Activated B cell treated with CpG ODN at 0.5 μM for 24 hours (primary cell): ENCODE results near the gene WDR45B. TPM values are rescaled to one million over a fixed set of nuclear protein-coding genes. Genes with fewer than 3 reads are reported as not detected.

ENCODE experiments used
- ATAC-seq: fragments of 200-7000 bp; cut with Tn5 transposase; one replicate; pipeline ENCODE4 v1.10.0; 2021; ENCODE audit warnings: low read depth, mild to moderate bottlenecking, moderate library complexity
- CTCF ChIA-PET: fragments of 350-600 bp; sonication (Branson Sonifier 250); formaldehyde crosslinking; loops from one replicate; lab custom pipeline; 2021; ENCODE audit warnings: antibody characterized with exemption; lab: Charles Lee
- POLR2A ChIA-PET: fragments of 350-600 bp; sonication (Branson Sonifier 250); formaldehyde crosslinking; loops from one replicate; lab custom pipeline; 2021; ENCODE audit warnings: antibody characterized with exemption; lab: Charles Lee
- DNase-seq: peaks from one replicate; pipeline ENCODE4 v3.0.0; 2022
- H3K27ac Mint-ChIP-seq: one replicate; pipeline ENCODE4 v1.8.0; 2020; ENCODE audit warnings: mixed read lengths
- H3K27me3 Mint-ChIP-seq: one replicate; pipeline ENCODE4 v1.8.0; 2021; ENCODE audit warnings: mixed read lengths
- H3K36me3 Mint-ChIP-seq: one replicate; pipeline ENCODE4 v1.8.0; 2021; ENCODE audit warnings: low read depth, mixed read lengths
- H3K4me1 Mint-ChIP-seq: one replicate; pipeline ENCODE4 v1.8.0; 2021; ENCODE audit warnings: mixed read lengths
- H3K4me3 Mint-ChIP-seq: one replicate; pipeline ENCODE4 v1.8.0; 2020; ENCODE audit warnings: mild to moderate bottlenecking, mixed read lengths
- H3K9me3 Mint-ChIP-seq: one replicate; pipeline ENCODE4 v1.8.0; 2020; ENCODE audit warnings: mixed read lengths
- intact Hi-C: fragments of 100-400 bp; cut with micrococcal nuclease; formaldehyde crosslinking; loops from one replicate; pipeline ENCODE4 v1.15.1; 2024
- total RNA-seq: library from RNA; stranded (reverse); gene quantifications from 2 replicates; pipeline ENCODE4 v1.2.3, GENCODE V29; 2022
- TF ChIP-seq, protein P1 (sequence below): fragments of 200-600 bp; IDR thresholded peaks from one replicate; pipeline ENCODE4 v1.8.0; 2022; ENCODE audit warnings: antibody characterized with exemption, mild to moderate bottlenecking

The WDR45B gene
- total RNA-seq, 1 donor from 2014 or later: 51.2 TPM

- Mint-ChIP-seq H3K27ac (no peak overlapping the region), H3K36me3 (peaks cover 79% of the 10 kb centered on the region), H3K27me3 (no peaks in the 10 kb centered on the region), H3K4me3 (no peak overlapping the region), H3K4me1 (no peaks in the 10 kb centered on the region), H3K9me3 (no peaks in the 10 kb centered on the region)
- ATAC-seq: no peak
- TF ChIP-seq, protein P1, sequence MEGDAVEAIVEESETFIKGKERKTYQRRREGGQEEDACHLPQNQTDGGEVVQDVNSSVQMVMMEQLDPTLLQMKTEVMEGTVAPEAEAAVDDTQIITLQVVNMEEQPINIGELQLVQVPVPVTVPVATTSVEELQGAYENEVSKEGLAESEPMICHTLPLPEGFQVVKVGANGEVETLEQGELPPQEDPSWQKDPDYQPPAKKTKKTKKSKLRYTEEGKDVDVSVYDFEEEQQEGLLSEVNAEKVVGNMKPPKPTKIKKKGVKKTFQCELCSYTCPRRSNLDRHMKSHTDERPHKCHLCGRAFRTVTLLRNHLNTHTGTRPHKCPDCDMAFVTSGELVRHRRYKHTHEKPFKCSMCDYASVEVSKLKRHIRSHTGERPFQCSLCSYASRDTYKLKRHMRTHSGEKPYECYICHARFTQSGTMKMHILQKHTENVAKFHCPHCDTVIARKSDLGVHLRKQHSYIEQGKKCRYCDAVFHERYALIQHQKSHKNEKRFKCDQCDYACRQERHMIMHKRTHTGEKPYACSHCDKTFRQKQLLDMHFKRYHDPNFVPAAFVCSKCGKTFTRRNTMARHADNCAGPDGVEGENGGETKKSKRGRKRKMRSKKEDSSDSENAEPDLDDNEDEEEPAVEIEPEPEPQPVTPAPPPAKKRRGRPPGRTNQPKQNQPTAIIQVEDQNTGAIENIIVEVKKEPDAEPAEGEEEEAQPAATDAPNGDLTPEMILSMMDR: no peak
- no peak for DNase-seq
- CTCF ChIA-PET: no interaction called here
- POLR2A ChIA-PET: no interaction called here
- intact Hi-C loops: no loop called here
These were observed 32.1 kb downstream of the WDR45B start for GRCh38 chr17:82616021-82616711.

DNA sequence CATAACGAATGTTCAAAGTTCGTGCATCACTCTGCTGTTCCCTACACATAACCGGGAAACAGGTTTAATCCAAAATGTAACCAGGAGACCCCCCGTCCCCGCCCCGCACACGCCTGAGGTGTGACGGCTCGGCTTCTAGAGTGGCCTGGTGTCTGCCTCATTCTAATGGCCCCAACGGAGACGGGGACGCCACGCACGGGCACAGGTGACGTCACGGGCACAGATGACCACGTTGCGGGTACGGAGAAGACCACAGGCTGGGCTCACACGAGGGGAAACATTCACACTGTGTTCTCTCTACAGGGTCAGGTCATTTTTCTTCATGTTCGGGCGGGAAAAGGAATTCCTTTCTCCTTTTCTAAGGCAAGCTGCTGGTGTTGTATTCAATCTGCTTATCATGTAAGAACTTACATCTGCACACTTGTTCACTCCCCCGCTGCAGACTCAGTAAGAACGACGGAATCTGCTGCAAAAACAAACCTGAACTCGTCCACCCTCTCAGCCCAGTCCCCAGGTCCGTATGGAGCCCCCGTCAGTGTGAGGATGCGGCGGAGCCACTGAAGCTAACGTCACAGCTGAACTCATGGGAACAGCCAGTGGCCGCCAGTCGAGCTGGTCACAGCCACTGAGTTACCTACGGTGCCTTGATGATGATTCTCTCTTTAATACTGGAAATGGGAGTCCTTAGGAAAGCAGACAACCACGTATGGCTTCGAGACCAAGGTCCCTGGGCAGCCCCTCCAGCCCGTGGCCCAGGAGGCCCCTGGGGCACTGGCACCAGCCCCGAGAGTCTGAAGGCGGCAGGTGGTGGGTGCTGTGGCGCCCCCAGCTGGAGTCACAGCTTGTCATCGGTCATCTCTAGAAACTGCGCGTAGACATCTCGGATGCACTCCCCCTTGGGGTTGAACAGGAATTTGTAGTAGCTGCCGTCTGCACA, 32.9 kb downstream of the WDR45B start:
- ATAC-seq (no peak), DNase-seq (no peak)
- TF ChIP-seq, protein P1: no peak
- intact Hi-C loops: no loop called here
- H3K4me1 Mint-ChIP-seq: no peaks in the 10 kb centered on the region
- ChIA-PET POLR2A (no interaction called here), CTCF (no interaction called here)
- H3K4me3 Mint-ChIP-seq: no peak overlapping the region
- no peaks in the 10 kb centered on the region for H3K27me3 Mint-ChIP-seq
- H3K9me3 Mint-ChIP-seq: no peaks in the 10 kb centered on the region
- no peak overlapping the region for H3K27ac Mint-ChIP-seq
- H3K36me3 Mint-ChIP-seq: peaks cover 75% of the 10 kb centered on the region

DNA sequence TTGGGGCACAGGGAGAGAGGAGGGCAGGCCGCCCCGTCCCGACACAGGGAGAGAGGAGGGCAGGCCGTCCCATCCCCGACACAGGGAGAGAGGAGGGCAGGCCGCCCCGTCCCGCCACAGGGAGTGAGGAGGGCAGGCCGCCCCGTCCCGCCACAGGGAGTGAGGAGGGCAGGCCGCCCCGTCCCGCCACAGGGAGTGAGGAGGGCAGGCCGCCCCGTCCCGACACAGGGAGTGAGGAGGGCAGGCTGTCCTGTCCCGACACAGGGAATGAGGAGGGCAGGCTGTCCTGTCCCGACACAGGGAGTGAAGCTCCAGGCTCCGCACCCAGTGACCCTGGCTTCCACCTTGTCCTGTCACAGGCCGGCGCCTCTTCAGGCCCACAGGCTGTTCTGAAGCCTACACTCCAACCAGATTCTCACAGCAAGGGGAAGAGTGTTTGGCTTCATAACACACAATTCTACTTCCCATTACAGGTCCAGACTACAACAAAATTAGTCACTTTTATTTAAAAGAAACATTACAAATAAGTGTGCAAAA, 34.1 kb downstream of the WDR45B start:
- Mint-ChIP-seq H3K9me3 (no peaks in the 10 kb centered on the region), H3K36me3 (peaks cover 74% of the 10 kb centered on the region), H3K27ac (no peak overlapping the region), H3K4me1 (no peaks in the 10 kb centered on the region), H3K27me3 (no peaks in the 10 kb centered on the region), H3K4me3 (no peak overlapping the region)
- intact Hi-C loops: no loop called here
- TF ChIP-seq, protein P1: no peak
- ChIA-PET CTCF (no interaction called here), POLR2A (no interaction called here)
- DNase-seq (no peak), ATAC-seq (no peak)

DNA sequence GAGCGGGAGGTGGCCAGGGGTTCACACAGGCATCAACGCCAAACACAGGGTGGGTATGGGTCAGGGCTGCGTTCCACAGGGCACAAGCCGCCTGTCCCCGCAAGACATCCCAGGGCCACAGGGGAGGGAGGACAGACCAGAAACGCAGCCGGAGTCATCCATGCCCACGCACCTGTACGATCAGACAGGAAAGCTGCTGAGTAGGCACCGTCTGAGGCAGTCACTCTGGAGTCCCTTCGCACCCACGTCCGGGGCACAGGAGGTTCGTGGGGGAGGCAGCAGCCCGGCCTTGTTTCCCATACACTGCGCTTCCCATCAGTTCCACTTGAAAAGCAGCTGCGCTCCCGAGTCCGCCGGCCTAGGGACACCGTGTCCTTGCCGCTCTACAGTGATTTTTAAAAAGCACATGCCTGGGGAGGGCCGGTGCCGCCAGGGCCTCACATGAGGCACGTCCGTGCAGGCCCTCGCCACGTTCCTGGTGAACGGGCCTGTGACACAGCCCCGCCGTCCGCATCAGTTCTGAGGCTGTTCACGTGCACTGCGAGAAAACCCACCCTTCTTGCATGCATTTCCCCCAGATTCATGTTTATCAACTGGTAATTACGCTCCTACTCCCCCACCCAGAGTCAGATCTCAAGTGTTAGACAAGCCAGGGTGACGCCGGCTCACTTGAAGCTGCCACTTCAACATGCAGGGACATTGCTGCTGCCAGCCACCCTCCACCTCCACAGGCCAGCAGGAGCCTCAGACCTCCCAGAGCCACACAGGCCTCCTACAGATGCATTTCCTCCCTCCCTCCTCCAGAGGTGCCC, 34.8 kb downstream of the WDR45B start:
- TF ChIP-seq, protein P1: no peak
- intact Hi-C loops: no loop called here
- ChIA-PET POLR2A (no interaction called here), CTCF (no interaction called here)
- Mint-ChIP-seq H3K27ac (no peak overlapping the region), H3K27me3 (no peaks in the 10 kb centered on the region), H3K36me3 (peaks cover 73% of the 10 kb centered on the region), H3K4me3 (no peak overlapping the region), H3K4me1 (no peaks in the 10 kb centered on the region), H3K9me3 (no peaks in the 10 kb centered on the region)
- no peak for ATAC-seq
- DNase-seq: no peak
